WERI-Rb-1 (cell line): ENCODE data around the gene LARGE1.

Experiments
- DNase-seq: peaks from one replicate; pipeline ENCODE4 v3.0.0-alpha.2; 2020
- H3K27ac ChIP-seq: fragments of 250-450 bp; sonication (Bioruptor Pico); 2 replicates; pipeline ENCODE4 v1.5.1; 2020; ENCODE audit warnings: mild to moderate bottlenecking, moderate library complexity
- H3K27me3 ChIP-seq: fragments of 250-450 bp; sonication (Bioruptor Pico); 2 replicates; pipeline ENCODE4 v1.5.1; 2021; ENCODE audit warnings: mild to moderate bottlenecking, low read depth, moderate library complexity; ENCODE audit not compliant: insufficient read depth, severe bottlenecking
- H3K36me3 ChIP-seq: fragments of 250-450 bp; sonication (Bioruptor Pico); 2 replicates; pipeline ENCODE4 v1.5.1; 2020; ENCODE audit warnings: mild to moderate bottlenecking, moderate library complexity
- H3K4me3 ChIP-seq: 2 replicates; pipeline ENCODE4 v1.5.1; 2011; ENCODE audit warnings: low read depth, mild to moderate bottlenecking, control low read depth, low read length
- H3K9me3 ChIP-seq: fragments of 250-450 bp; sonication (Bioruptor Pico); 2 replicates; pipeline ENCODE4 v1.5.1; 2021; ENCODE audit warnings: mild to moderate bottlenecking, moderate library complexity; ENCODE audit not compliant: severe bottlenecking
- CTCF ChIP-seq: IDR thresholded peaks from 2 replicates; pipeline ENCODE4 v1.5.1; 2011; ENCODE audit warnings: low read depth, mild to moderate bottlenecking, control low read depth, inconsistent platforms, low read length

LARGE1 gene

DNA sequence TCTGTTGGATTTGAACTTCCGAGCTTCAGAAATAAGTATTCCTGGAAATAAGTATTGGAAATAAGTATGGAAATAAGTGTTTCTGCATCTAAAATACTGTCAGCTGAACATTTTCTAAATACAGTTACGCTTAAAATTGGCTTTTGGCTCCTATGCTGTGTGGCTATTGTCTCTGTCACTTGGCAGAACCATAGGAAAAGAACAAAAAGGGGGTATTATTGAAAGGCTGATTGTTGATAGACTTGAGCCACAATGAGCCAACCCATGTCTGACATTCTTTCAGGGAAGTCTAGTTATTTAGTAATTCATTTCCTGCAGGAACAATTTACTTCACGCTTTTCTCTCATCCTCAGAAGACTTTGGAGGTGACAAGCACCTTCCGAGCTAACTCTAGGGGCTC lies 32.5 kb upstream of the LARGE1 start:
- Histone ChIP-seq H3K27ac (no peak overlapping the region), H3K36me3 (no peaks in the 10 kb centered on the region), H3K27me3 (no peaks in the 10 kb centered on the region), H3K9me3 (no peaks in the 10 kb centered on the region), H3K4me3 (no peak overlapping the region)
- DNase-seq, result no peak
- TF ChIP-seq CTCF, result no peak

DNA sequence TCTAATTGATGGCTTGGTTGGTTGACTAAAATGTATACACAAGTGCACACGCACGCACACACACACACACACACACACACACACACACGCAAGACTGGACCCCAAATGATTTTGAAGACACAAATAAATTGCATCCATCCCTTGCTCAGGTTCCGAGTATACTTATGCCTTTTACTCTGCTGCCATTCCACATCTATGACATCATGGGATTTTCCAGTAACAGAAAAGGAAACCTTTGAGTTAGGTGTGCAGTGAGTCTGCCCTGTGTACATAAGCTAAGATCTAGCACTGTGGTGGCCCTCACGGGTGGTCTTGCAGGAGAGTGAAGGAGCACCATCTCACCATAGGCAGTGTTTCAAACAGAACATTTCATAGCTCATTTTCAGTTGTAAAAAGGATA lies 20.5 kb upstream of the LARGE1 start:
- H3K27me3 ChIP-seq, result no peaks in the 10 kb centered on the region
- no peak overlapping the region for H3K27ac ChIP-seq
- H3K36me3 ChIP-seq, result no peaks in the 10 kb centered on the region
- peaks cover 8% of the 10 kb centered on the region for H3K9me3 ChIP-seq
- TF ChIP-seq CTCF, result no peak
- no peak for DNase-seq
- no peak overlapping the region for H3K4me3 ChIP-seq

- no peaks in the 10 kb centered on the region for H3K9me3 ChIP-seq
- H3K27me3 ChIP-seq, result no peaks in the 10 kb centered on the region
- no peaks in the 10 kb centered on the region for H3K36me3 ChIP-seq
- TF ChIP-seq CTCF, result no peak
- DNase-seq, result no peak
- no peak overlapping the region for H3K27ac ChIP-seq
- no peak overlapping the region for H3K4me3 ChIP-seq
Measured at GRCh38 chr22:33932997-33933396, 12.7 kb upstream of the LARGE1 start.

DNA sequence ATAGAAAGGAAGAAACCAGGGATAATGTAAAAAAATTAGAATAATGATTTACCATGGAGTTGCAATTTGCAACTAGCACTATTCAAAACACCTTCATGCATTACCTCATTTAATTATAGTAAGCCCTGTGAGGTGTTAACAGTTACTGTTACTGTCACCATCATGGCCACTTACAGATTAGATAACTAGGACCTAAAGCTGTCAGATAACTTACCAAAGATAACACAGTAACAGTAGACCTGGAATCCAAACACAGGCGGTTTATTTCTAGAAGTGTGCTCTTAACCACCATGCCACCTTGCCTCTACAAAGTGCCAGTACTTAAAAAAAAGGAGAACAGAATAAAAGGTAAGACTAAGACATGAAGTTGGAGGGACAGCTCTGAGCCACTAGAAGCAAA lies 11.1 kb upstream of the LARGE1 start:
- no peak for TF ChIP-seq CTCF
- H3K4me3 ChIP-seq, result no peak overlapping the region
- no peak overlapping the region for H3K27ac ChIP-seq
- DNase-seq, result no peak
- H3K36me3 ChIP-seq, result no peaks in the 10 kb centered on the region
- no peaks in the 10 kb centered on the region for H3K27me3 ChIP-seq
- H3K9me3 ChIP-seq, result no peaks in the 10 kb centered on the region

DNA sequence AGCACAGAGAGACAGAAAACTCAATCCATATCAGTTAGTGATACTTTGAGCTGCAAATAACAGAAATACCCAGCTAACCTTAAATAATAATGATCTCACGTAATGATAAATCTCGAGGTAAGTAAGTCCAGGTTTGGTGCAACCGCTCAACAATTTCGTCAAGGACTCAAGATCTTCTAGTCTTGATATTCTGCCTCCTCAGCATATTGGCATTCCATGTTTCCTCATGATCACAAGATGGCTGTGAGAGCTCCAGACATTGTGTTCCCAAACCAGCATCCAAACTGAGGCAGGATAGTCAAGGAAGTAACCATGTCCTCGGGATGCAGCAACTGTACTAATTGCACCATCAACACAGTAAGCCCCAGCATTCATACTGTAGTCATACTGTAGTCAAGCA lies 7.5 kb upstream of the LARGE1 start:
- no peaks in the 10 kb centered on the region for H3K36me3 ChIP-seq
- TF ChIP-seq CTCF, result no peak
- DNase-seq, result no peak
- H3K4me3 ChIP-seq, result no peak overlapping the region
- H3K27ac ChIP-seq, result no peak overlapping the region
- no peaks in the 10 kb centered on the region for H3K27me3 ChIP-seq
- H3K9me3 ChIP-seq, result no peaks in the 10 kb centered on the region

DNA sequence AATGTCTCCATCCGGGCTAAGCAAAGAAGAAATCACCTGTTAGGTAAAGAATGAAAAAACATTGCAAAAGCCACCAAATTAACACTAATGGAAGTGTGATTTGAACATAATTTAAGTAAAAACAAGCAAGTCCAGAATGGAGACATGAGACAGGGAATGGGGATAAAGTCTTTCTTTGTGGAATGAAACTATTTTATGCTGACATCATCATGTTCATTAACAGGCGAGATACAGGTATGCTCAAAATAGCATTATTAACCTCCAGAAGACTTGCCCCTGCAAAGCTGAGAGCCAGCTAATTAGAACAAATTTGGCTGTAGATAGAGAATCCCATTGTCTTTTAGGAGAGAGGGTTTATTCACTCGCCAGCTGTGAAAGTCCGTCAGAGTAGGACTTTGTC lies 4.9 kb upstream of the LARGE1 start:
- H3K36me3 ChIP-seq, result no peaks in the 10 kb centered on the region
- no peak overlapping the region for H3K4me3 ChIP-seq
- H3K9me3 ChIP-seq, result no peaks in the 10 kb centered on the region
- no peaks in the 10 kb centered on the region for H3K27me3 ChIP-seq
- DNase-seq, result no peak
- no peak overlapping the region for H3K27ac ChIP-seq
- TF ChIP-seq CTCF, result no peak
